IPS DF 4.7 (cell line): Measurements from ENCODE around the gene PRKCQ.

Experiments
- DNase-seq: peaks from one replicate; pipeline ENCODE4 v3.0.0-alpha.2; 2013; ENCODE audit warnings: low spot score; ENCODE audit errors: extremely low read depth

PRKCQ gene

GRCh38 chr10:6579904-6580278 is at the start of gene PRKCQ:
Gene PRKCQ (minus strand): TSS chr10:6580276. CDS start chr10:6515135, 65,141 bp downstream.
- no peak for DNase-seq

DNA sequence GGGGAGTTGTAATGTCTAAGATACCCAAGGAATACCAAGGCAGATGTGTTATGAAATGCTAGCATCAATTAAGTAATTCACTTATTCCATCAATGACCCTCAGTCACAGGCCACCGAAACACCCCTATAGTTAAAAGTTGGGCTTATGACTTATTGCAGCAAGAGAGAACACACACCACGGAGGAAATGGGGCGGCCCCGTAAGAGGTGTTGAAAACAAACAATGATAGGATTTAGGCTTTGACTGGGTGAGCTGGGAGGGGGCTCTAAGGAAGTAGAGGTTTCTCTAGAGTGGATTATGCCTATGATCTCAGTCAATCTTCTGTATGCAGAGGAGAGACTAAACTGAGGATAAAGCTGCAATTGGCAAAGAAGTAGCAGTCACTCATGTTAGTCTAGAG is 45.4 kb upstream of the PRKCQ start:
- no peak for DNase-seq

DNA sequence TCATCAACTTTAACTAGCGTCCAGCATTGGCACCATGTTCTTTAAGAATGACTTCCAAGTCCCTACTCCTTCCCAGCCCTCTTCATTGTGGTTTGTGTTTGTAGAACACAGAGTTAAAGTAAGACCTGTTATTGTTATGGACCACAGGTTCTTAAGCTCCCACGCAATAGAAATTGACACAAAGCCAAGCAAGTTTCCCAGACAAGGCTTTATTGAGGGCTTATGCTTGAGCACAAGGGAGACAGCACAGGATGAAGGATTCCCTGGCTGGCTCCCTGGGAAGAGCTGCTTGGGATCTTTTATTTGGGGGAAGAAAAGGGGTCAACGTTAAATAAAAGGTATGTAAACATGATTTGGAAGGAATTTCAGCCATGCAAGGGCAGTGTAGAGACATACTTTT is 44.3 kb upstream of the PRKCQ start:
- DNase-seq = no peak

- no peak for DNase-seq
Observed at GRCh38 chr10:6622921-6623320, 42.8 kb upstream of the PRKCQ start.

- no peak for DNase-seq
Observed at GRCh38 chr10:6621536-6621935, 41.5 kb upstream of the PRKCQ start.

- DNase-seq = no peak
Observed at GRCh38 chr10:6619660-6620059, 39.6 kb upstream of the PRKCQ start.

GRCh38 chr10:6618340-6618739 is 38.3 kb upstream of the PRKCQ start:
- DNase-seq = no peak

DNA sequence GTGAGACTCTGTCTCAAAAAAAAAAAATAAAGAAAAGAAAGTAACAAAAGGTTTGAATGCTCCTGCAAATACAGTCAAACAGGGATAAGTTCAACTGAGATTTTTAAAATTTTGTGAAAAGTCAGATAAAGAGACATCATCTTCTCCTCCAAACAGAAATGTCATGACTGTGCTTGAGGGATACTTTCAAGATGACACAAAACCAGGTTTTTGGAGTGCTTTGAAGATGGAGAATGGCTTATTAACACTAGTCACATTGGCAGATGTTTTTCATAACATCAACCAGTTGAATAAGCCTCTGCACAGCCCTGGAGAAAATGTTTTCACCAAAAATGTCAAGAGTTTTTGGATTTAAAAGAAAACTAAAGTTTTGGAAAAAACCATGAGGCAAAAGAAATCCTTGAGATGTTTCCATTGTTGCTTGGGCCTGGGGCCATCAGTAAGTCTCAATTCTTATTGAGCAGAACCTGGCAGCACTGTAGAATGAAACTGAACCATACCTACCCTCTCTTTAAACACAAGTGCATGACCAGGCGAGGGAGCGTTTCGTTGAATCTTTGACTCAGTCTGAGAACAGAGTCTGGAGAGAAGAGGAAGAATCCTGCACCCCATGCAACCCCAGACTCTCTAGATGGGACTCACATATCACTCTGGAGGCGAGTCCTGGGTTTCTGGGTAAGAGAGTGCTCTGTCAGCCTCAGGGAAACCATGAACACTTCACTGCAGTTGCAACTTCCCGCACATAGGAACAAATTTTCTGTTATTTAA is 37.4 kb upstream of the PRKCQ start:
- no peak for DNase-seq

DNA sequence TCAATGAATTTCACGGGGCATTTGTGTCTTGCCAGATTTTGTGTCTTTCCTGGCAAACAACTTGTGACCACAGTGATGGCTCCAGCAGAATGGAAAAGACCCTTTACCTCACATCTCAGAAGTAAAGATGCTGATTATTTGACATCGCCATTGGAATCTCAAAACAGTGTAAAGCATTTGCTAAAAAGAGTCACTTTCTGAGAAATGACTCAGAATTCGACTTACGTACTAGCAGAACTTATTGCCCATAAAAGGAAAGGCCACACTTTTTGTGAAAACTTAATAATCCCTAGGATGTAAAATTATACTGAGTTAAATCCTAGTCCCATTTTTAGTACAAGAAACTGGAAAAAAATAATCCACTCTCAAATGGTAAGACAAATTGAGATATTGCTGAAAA is 35.9 kb upstream of the PRKCQ start:
- DNase-seq = no peak

DNA sequence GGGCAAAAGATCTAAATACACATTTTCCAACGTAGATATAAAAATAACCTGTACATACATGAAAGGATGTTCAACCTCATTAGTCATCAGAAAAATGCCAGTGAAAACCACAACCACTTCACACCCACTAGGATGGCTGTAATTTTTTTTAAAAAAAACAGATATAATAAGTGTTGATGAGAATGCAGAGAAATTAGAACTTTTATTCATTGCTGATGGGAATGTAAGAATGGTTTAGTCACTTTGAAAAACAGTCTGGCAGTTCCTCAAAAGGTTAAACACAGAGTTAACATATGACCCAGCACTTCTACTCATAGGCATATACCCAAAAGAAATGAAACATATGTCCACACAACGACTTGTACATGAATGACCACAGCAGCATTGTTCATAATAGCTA is 32.3 kb upstream of the PRKCQ start:
- DNase-seq = no peak

DNA sequence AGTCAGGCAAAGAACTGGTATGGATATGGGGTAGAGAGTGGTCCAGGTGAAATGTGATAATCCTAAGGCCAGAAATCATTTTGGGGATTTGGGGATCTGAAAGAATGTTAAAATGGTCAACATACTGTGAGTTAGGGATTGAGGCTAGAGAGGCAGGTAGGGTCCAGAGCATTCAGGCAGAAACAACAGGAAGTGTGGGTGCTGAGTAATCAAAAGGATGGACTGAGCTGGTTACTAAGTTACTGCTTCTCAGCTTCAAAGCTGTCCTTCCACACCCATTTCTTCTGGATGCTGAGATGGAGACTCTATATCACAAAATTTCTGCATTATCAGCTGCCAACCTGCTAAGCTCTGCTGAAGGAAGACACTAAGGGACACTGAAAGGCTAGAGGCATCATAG is 30.6 kb upstream of the PRKCQ start:
- DNase-seq = no peak

GRCh38 chr10:6609625-6610024 is 29.5 kb upstream of the PRKCQ start:
- DNase-seq = no peak

GRCh38 chr10:6607778-6608177 is 27.7 kb upstream of the PRKCQ start:
- DNase-seq = no peak

- no peak for DNase-seq
Observed at GRCh38 chr10:6607182-6607581, 27.1 kb upstream of the PRKCQ start.

- no peak for DNase-seq
Observed at GRCh38 chr10:6603142-6604125, 23.4 kb upstream of the PRKCQ start.

DNA sequence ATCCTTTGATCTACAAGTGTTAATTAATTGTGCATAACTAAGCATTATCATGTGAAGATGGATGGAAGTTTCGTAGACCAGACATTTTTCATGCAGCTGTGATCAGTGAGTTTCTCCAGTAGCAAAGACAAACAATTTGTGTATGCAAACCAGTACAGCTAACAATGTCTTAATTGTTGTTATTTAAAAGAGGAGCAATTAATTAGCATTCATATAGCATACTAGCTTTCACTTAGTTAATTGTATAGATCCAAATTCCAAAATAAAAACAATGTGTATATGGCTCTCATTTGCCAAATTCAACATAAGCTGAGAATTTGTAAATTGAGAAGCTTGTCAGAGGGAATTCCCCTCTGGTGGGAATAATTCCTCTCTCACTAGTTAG is 22.6 kb upstream of the PRKCQ start:
- DNase-seq = no peak

GRCh38 chr10:6602026-6602699 is 22.1 kb upstream of the PRKCQ start:
- DNase-seq = no peak

DNA sequence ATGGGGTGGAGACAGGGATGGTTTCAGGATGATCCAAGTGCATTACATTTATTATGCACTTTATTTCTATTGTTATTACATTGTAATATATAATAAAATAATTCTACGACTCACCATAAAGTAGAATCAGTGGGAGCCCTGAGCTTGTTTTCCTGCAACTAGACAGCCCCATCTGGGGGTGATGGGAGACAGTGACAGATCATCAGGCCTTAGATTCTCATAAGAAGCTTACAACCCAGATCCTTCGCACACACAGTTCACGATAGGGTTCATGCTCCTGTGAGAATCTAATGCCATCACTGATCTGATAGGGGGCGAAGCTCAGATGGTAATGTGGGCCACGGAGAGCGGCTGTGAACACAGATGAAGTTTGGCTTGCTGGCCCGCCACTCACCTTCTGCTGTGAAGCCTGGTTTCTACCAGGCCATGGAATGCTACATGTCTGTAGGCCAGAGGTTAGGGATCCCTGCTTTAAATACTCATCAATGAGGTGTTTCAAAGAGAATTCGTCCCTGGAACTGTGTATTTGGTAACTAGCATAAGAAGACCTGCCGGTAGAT is 21.2 kb upstream of the PRKCQ start:
- DNase-seq = no peak

- no peak for DNase-seq
Observed at GRCh38 chr10:6600224-6600987, 20.3 kb upstream of the PRKCQ start.

GRCh38 chr10:6598679-6599078 is 18.6 kb upstream of the PRKCQ start:
- no peak for DNase-seq

- DNase-seq = no peak
Observed at GRCh38 chr10:6597478-6597877, 17.4 kb upstream of the PRKCQ start.
